IMR-90 (cell line): ENCODE results near the gene AVPI1. TPM values are rescaled to one million over a fixed set of nuclear protein-coding genes. Genes with fewer than 3 reads are reported as not detected.

Source experiments
- ATAC-seq: fragments of 200-7000 bp; cut with Tn5 transposase; 2 replicates; pipeline ENCODE4 v1.9.1; 2020; ENCODE audit warnings: low read depth, mild to moderate bottlenecking, moderate library complexity
- BruUV-seq: library from RNA; stranded (reverse); fragments of 400-500 nt; replicated peaks from 2 replicates; lab custom pipeline; 2021; lab: Mats Ljungman, UMichigan
- CTCF ChIA-PET: fragments of 300-600 bp; formaldehyde crosslinking; extraction: SDS; loops from one replicate; lab custom pipeline; 2021; ENCODE audit warnings: antibody characterized with exemption; lab: Yijun Ruan, JAX
- POLR2A ChIA-PET: fragments of 300-600 bp; sonication (Branson Sonifier 250); formaldehyde crosslinking; loops from one replicate; lab custom pipeline; 2022; ENCODE audit warnings: antibody characterized with exemption; ENCODE audit not compliant: unreplicated experiment; lab: Charles Lee
- DNase-seq: peaks from one replicate; pipeline ENCODE4 v3.0.0; 2013
- H2AFZ ChIP-seq: replicated peaks from 2 replicates; pipeline ENCODE3; 2013; ENCODE audit warnings: low read length, mild to moderate bottlenecking; ENCODE audit not compliant: poor library complexity
- H2AK5ac ChIP-seq: 2 replicates; pipeline ENCODE4 v1.6.1; 2013; ENCODE audit warnings: low read depth, low read length, inconsistent platforms
- H2AK9ac ChIP-seq: replicated peaks from 2 replicates; pipeline ENCODE3; 2013; ENCODE audit warnings: mild to moderate bottlenecking, low read depth, low read length, moderate library complexity; ENCODE audit not compliant: poor library complexity
- H2BK120ac ChIP-seq: 2 replicates; pipeline ENCODE4 v1.6.1; 2013; ENCODE audit warnings: low read depth, low read length, inconsistent platforms
- H2BK15ac ChIP-seq: 3 replicates; pipeline ENCODE4 v1.6.1; 2013; ENCODE audit warnings: low read depth, low read length, inconsistent platforms
- H2BK20ac ChIP-seq: 2 replicates; pipeline ENCODE4 v1.6.1; 2013; ENCODE audit warnings: low read depth, mild to moderate bottlenecking, inconsistent platforms, low read length, moderate library complexity
- H2BK5ac ChIP-seq: 2 replicates; pipeline ENCODE4 v1.6.1; 2013; ENCODE audit warnings: mild to moderate bottlenecking, low read depth, low read length, inconsistent platforms; ENCODE audit not compliant: poor library complexity, severe bottlenecking
- H3K14ac ChIP-seq: replicated peaks from 2 replicates; pipeline ENCODE4 v1.6.1; 2013; ENCODE audit warnings: low read depth, low read length, inconsistent platforms
- H3K18ac ChIP-seq: 2 replicates; pipeline ENCODE4 v1.6.1; 2013; ENCODE audit warnings: low read depth, low read length, control low read depth
- H3K23ac ChIP-seq: 2 replicates; pipeline ENCODE4 v1.6.1; 2013; ENCODE audit warnings: low read depth, low read length, inconsistent platforms
- H3K27ac ChIP-seq: 2 replicates; pipeline ENCODE4 v1.5.1; 2013; ENCODE audit warnings: mild to moderate bottlenecking, control low read depth, low read length; ENCODE audit not compliant: insufficient read depth
- H3K27me3 ChIP-seq: 2 replicates; pipeline ENCODE4 v1.6.1; 2013; ENCODE audit warnings: low read length; ENCODE audit not compliant: control insufficient read depth, insufficient read depth
- H3K36me3 ChIP-seq: 2 replicates; pipeline ENCODE4 v1.6.1; 2013; ENCODE audit warnings: low read length, mixed read lengths; ENCODE audit not compliant: control insufficient read depth, insufficient read depth
- H3K4ac ChIP-seq: 2 replicates; pipeline ENCODE4 v1.6.1; 2013; ENCODE audit warnings: low read depth, low read length, inconsistent platforms
- H3K4me1 ChIP-seq: 2 replicates; pipeline ENCODE4 v1.6.1; 2013; ENCODE audit warnings: low read length, mixed read lengths; ENCODE audit not compliant: control insufficient read depth, insufficient read depth
- H3K4me2 ChIP-seq: 2 replicates; pipeline ENCODE4 v1.6.1; 2013; ENCODE audit warnings: low read depth, mild to moderate bottlenecking, control low read depth, low read length, moderate library complexity
- H3K4me3 ChIP-seq: 2 replicates; pipeline ENCODE4 v1.5.1; 2013; ENCODE audit warnings: low read depth, mild to moderate bottlenecking, control low read depth, low read length, moderate library complexity; ENCODE audit not compliant: insufficient read depth
- H3K56ac ChIP-seq: 2 replicates; pipeline ENCODE4 v1.6.1; 2013; ENCODE audit warnings: low read length, inconsistent platforms; ENCODE audit not compliant: insufficient read depth; ENCODE audit errors: extremely low read depth
- H3K79me1 ChIP-seq, 2 experiments: 2 replicates each; pipeline ENCODE4 v1.6.1; 2013; ENCODE audit warnings: low read length in 2 of 2, inconsistent platforms in 1 of 2, low read depth in 1 of 2
- H3K9ac ChIP-seq: 2 replicates; pipeline ENCODE4 v1.6.1; 2013; ENCODE audit warnings: low read depth, low read length, control low read depth
- H3K9me1 ChIP-seq: 2 replicates; pipeline ENCODE4 v1.6.1; 2013; ENCODE audit warnings: low read length, inconsistent platforms; ENCODE audit not compliant: insufficient read depth
- H3K9me3 ChIP-seq: 2 replicates; pipeline ENCODE4 v1.6.1; 2013; ENCODE audit warnings: low read length; ENCODE audit not compliant: control insufficient read depth, insufficient read depth
- H4K20me1 ChIP-seq: 2 replicates; pipeline ENCODE4 v1.6.1; 2013; ENCODE audit warnings: low read length, inconsistent platforms; ENCODE audit not compliant: insufficient read depth
- H4K5ac ChIP-seq: 2 replicates; pipeline ENCODE4 v1.6.1; 2013; ENCODE audit warnings: mild to moderate bottlenecking, low read depth, low read length, control low read depth
- H4K8ac ChIP-seq, 2 experiments: 2 replicates each; pipeline ENCODE4 v1.6.1; 2013; ENCODE audit warnings: low read depth in 2 of 2, low read length in 2 of 2, control low read depth in 1 of 2, inconsistent platforms in 1 of 2
- H4K91ac ChIP-seq: 2 replicates; pipeline ENCODE4 v1.6.1; 2013; ENCODE audit warnings: low read depth, low read length, inconsistent platforms; ENCODE audit not compliant: insufficient read depth
- RAD21 ChIP-seq: IDR thresholded peaks from 2 replicates; pipeline ENCODE4 v1.6.1; 2012; ENCODE audit warnings: low read length, improper control_type of control experiment
- RFX5 ChIP-seq: IDR thresholded peaks from 2 replicates; pipeline ENCODE4 v1.8.0; 2012; ENCODE audit warnings: low read depth, mild to moderate bottlenecking, low read length, moderate library complexity
- WGBS, 2 experiments: methylation state at CpG; one replicate each; pipeline versions ENCODE4 v1.1.5 to v1.1.7; 2013; ENCODE audit warnings: missing lambda C conversion rate in 2 of 2; ENCODE audit not compliant: insufficient read length in 1 of 2; ENCODE audit errors: extremely low coverage in 2 of 2; 5-methylcytosine and 5-hydroxymethylcytosine counted together
- dilution Hi-C: fragments of 300-500 bp; cut with HindIII; formaldehyde crosslinking; loops from one replicate; pipeline ENCODE4 v1.14.3; 2018; ENCODE audit warnings: low sequenced_read_pairs; ENCODE audit not compliant: unreplicated experiment
- in situ Hi-C: fragments of 300-500 bp; cut with MboI; formaldehyde crosslinking; loops from 3 replicates; pipeline ENCODE4 v1.14.3; 2019; ENCODE audit warnings: low sequenced_read_pairs, inconsistent platforms, mixed read lengths
- intact Hi-C: fragments of 100-400 bp; cut with micrococcal nuclease; formaldehyde crosslinking; loops from 2 replicates; pipeline ENCODE4 v1.10.0; 2022
- polyA plus RNA-seq, 3 experiments: library from polyadenylated mRNA; depleted of rRNA; stranded (reverse); fragments of >200 nt; gene quantifications; 2 replicates each; pipeline ENCODE4 v1.2.3, GENCODE V29; 2012; ENCODE audit warnings: low replicate concordance in 1 of 3
- total RNA-seq: library from RNA; depleted of rRNA; stranded (reverse); fragments of >200 nt; gene quantifications from 2 replicates; pipeline ENCODE4 v1.2.3, GENCODE V29; 2012

AVPI1 gene
- total and polyA plus RNA-seq, 2 of the 4 experiments (the other 2 are of a cell fraction): 26.7 to 29.8 TPM

DNA sequence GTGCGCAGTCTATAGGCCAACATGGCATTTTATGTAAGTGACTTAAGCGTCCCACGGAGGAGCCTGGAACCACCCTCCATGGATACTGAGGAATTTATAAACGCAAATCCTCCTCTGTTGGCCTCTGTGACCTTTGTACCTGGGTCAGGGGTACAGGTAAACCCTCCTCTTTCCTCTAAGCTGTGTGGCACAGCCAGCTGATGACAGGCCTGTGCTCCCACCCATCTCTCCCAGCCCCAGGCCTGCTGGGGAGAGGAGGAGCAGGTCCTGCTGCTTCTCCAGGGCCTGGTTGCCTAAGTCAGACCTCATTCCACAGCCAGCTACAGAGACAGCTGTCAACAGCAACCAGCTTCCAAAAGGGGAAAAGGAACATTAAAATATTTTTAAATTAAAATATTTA is 5.0 kb downstream of the AVPI1 start:
- H3K9me1 ChIP-seq: peaks cover 10% of the 10 kb centered on the region
- BruUV-seq: no TSS peak
- no peak overlapping the region for H2AFZ ChIP-seq
- no CpG with 5 or more reads among the region's 4 CpGs for WGBS, 2 experiments
- H3K4ac ChIP-seq: no peak overlapping the region
- H3K4me3 ChIP-seq: no peak overlapping the region
- no peak overlapping the region for H3K9ac ChIP-seq
- H2BK15ac ChIP-seq: no peak overlapping the region
- DNase-seq (no peak), ATAC-seq (no peak)
- H3K27me3 ChIP-seq: no peaks in the 10 kb centered on the region
- ChIA-PET POLR2A (no interaction called here), CTCF (interaction anchor here (0.6 kb wide), 1 partner anchor 474 kb away, joined by 6 read pairs; no protein-coding TSS in a partner anchor)
- H3K4me2 ChIP-seq: peak overlapping the region; percentile 8; the same call in 1 of the 2 replicates
- H3K14ac ChIP-seq: no peak overlapping the region
- H3K36me3 ChIP-seq: peaks cover 34% of the 10 kb centered on the region
- no peak overlapping the region for H2BK5ac ChIP-seq
- H3K4me1 ChIP-seq: peaks cover 10% of the 10 kb centered on the region
- no peak overlapping the region for H2BK120ac ChIP-seq
- H4K91ac ChIP-seq: no peak overlapping the region; the same call in 1 of the 2 replicates
- H3K9me3 ChIP-seq: no peaks in the 10 kb centered on the region
- TF ChIP-seq RFX5 (no peak), RAD21 (no peak)
- H3K27ac ChIP-seq: no peak overlapping the region
- peak overlapping the region; percentile 75 for H2AK5ac ChIP-seq
- no peak overlapping the region for H3K18ac ChIP-seq
- H3K23ac ChIP-seq: 0 out of 2 replicates have a peak overlapping the region, but pooled peaks have one; percentile 62
- no peak overlapping the region for H4K8ac ChIP-seq
- H3K56ac ChIP-seq: no peak overlapping the region
- in situ Hi-C loops (no loop called here), dilution Hi-C loops (no loop called here), intact Hi-C loops (no loop called here)
- peaks cover 57% of the 10 kb centered on the region for H4K20me1 ChIP-seq
- no peak overlapping the region for H4K5ac ChIP-seq
- H2AK9ac ChIP-seq: peak overlapping the region; percentile 60
- no peak overlapping the region for H2BK20ac ChIP-seq
- H3K79me1 ChIP-seq: peaks cover 8 to 77% of the 10 kb centered on the region in 2 experiments
